Measurements from ENCODE around the gene NFATC3.
"Not testable (repeated sequence)": the region's sequence is repeated elsewhere in the genome, so short reads cannot be mapped to it uniquely, and the experiment has no call there.

The NFATC3 gene

GRCh38 chr16:68090533-68090932, 5.4 kb downstream of the NFATC3 start:
- DNase-seq = no peak

- DNase-seq = no peak
Measured at GRCh38 chr16:68091380-68092261, 6.5 kb downstream of the NFATC3 start.

- DNase-seq = not testable (repeated sequence)
Measured at GRCh38 chr16:68092275-68092674, 7.1 kb downstream of the NFATC3 start.

GRCh38 chr16:68093816-68094613, 8.8 kb downstream of the NFATC3 start:
- no peak for DNase-seq

- no peak for DNase-seq
Measured at GRCh38 chr16:68094614-68094934, 9.4 kb downstream of the NFATC3 start.

GRCh38 chr16:68096491-68096890, 11.3 kb downstream of the NFATC3 start:
- DNase-seq = no peak

- no peak for DNase-seq
Measured at GRCh38 chr16:68097088-68097487, 11.9 kb downstream of the NFATC3 start.

GRCh38 chr16:68097895-68098294, 12.7 kb downstream of the NFATC3 start:
- DNase-seq = no peak

GRCh38 chr16:68100488-68100887, 15.3 kb downstream of the NFATC3 start:
- no peak for DNase-seq

GRCh38 chr16:68105611-68106010, 20.4 kb downstream of the NFATC3 start:
- no peak for DNase-seq

GRCh38 chr16:68107230-68107928, 22.2 kb downstream of the NFATC3 start:
- DNase-seq = not testable (repeated sequence)

- DNase-seq = not testable (repeated sequence)
Measured at GRCh38 chr16:68109156-68109555, 24.0 kb downstream of the NFATC3 start.

GRCh38 chr16:68110611-68111010, 25.4 kb downstream of the NFATC3 start:
- not testable (repeated sequence) for DNase-seq

- no peak for DNase-seq
Measured at GRCh38 chr16:68111379-68111778, 26.2 kb downstream of the NFATC3 start.

- DNase-seq = no peak
Measured at GRCh38 chr16:68113059-68113761, 28.0 kb downstream of the NFATC3 start.

GRCh38 chr16:68113765-68114240, 28.6 kb downstream of the NFATC3 start:
- DNase-seq = no peak

GRCh38 chr16:68114939-68115338, 29.8 kb downstream of the NFATC3 start:
- DNase-seq = not testable (repeated sequence)

GRCh38 chr16:68115851-68116250, 30.7 kb downstream of the NFATC3 start:
- no peak for DNase-seq

- DNase-seq = no peak
Measured at GRCh38 chr16:68116256-68116867, 31.2 kb downstream of the NFATC3 start.

GRCh38 chr16:68117884-68118283, 32.7 kb downstream of the NFATC3 start:
- DNase-seq = no peak

GRCh38 chr16:68118954-68119353, 33.8 kb downstream of the NFATC3 start:
- not testable (repeated sequence) for DNase-seq

GRCh38 chr16:68120496-68120895, 35.3 kb downstream of the NFATC3 start:
- DNase-seq = not testable (repeated sequence)
